ENCODE data around the gene C22orf15.

C22orf15 gene

GRCh38 chr22:23763579-23763945, 772 bp downstream of the C22orf15 start:
- no peak for TF ChIP-seq MAX (IDR thresholded peaks at IDR 0.05)
- no peak for TF ChIP-seq EGR1 (IDR thresholded peaks at IDR 0.05)
- TF ChIP-seq YY1 (IDR thresholded peaks at IDR 0.05; ENCODE audit: low read depth) = no peak
- TF ChIP-seq EP300 (IDR thresholded peaks at IDR 0.05; ENCODE audit: borderline replicate concordance) = no peak
- TF ChIP-seq CREB1 (IDR thresholded peaks at IDR 0.05; ENCODE audit: low read depth) = no peak
- no peak for TF ChIP-seq TCF12 (IDR thresholded peaks at IDR 0.05; ENCODE audit: low read depth)
- TF ChIP-seq REST (IDR thresholded peaks at IDR 0.05; ENCODE audit: low read depth) = no peak
- no peak for TF ChIP-seq TAF1 (IDR thresholded peaks at IDR 0.05; ENCODE audit: low read depth)
- no peak for TF ChIP-seq FOXM1 (IDR thresholded peaks at IDR 0.05; ENCODE audit: borderline replicate concordance, low read depth)
- TF ChIP-seq TEAD4 (IDR thresholded peaks at IDR 0.05) = no peak
- TF ChIP-seq RAD21 (IDR thresholded peaks at IDR 0.05; ENCODE audit: low read depth) = no peak
- no peak for TF ChIP-seq CEBPB (IDR thresholded peaks at IDR 0.05)
- TF ChIP-seq ZBTB7A (IDR thresholded peaks at IDR 0.05; ENCODE audit: low read depth) = no peak
- TF ChIP-seq NFIC (IDR thresholded peaks at IDR 0.05) = no peak
- no peak for TF ChIP-seq USF1 (IDR thresholded peaks at IDR 0.05)

GRCh38 chr22:23763954-23764353, 1.2 kb downstream of the C22orf15 start:
- TF ChIP-seq TAF1 (IDR thresholded peaks at IDR 0.05; ENCODE audit: low read depth) (no peak), MAX (IDR thresholded peaks at IDR 0.05) (no peak), TCF12 (IDR thresholded peaks at IDR 0.05; ENCODE audit: low read depth) (no peak), REST (IDR thresholded peaks at IDR 0.05; ENCODE audit: low read depth) (no peak), CREB1 (IDR thresholded peaks at IDR 0.05; ENCODE audit: low read depth) (no peak), EGR1 (IDR thresholded peaks at IDR 0.05) (no peak), USF1 (IDR thresholded peaks at IDR 0.05) (no peak), NFIC (IDR thresholded peaks at IDR 0.05) (no peak), YY1 (IDR thresholded peaks at IDR 0.05; ENCODE audit: low read depth) (no peak), RAD21 (IDR thresholded peaks at IDR 0.05; ENCODE audit: low read depth) (no peak), EP300 (IDR thresholded peaks at IDR 0.05; ENCODE audit: borderline replicate concordance) (no peak), CEBPB (IDR thresholded peaks at IDR 0.05) (no peak), ZBTB7A (IDR thresholded peaks at IDR 0.05; ENCODE audit: low read depth) (no peak), TEAD4 (IDR thresholded peaks at IDR 0.05) (no peak), FOXM1 (IDR thresholded peaks at IDR 0.05; ENCODE audit: borderline replicate concordance, low read depth) (no peak)

GRCh38 chr22:23764899-23765881, 2.4 kb downstream of the C22orf15 start:
- TF ChIP-seq TEAD4 (IDR thresholded peaks at IDR 0.05) = no peak
- TF ChIP-seq NFIC (IDR thresholded peaks at IDR 0.05) = no peak
- TF ChIP-seq ZBTB7A (IDR thresholded peaks at IDR 0.05; ENCODE audit: low read depth) = no peak
- TF ChIP-seq EP300 (IDR thresholded peaks at IDR 0.05; ENCODE audit: borderline replicate concordance) = no peak
- TF ChIP-seq USF1 (IDR thresholded peaks at IDR 0.05) = no peak
- TF ChIP-seq YY1 (IDR thresholded peaks at IDR 0.05; ENCODE audit: low read depth) = no peak
- no peak for TF ChIP-seq RAD21 (IDR thresholded peaks at IDR 0.05; ENCODE audit: low read depth)
- TF ChIP-seq TCF12 (IDR thresholded peaks at IDR 0.05; ENCODE audit: low read depth) = no peak
- TF ChIP-seq CEBPB (IDR thresholded peaks at IDR 0.05) = no peak
- no peak for TF ChIP-seq CREB1 (IDR thresholded peaks at IDR 0.05; ENCODE audit: low read depth)
- no peak for TF ChIP-seq EGR1 (IDR thresholded peaks at IDR 0.05)
- TF ChIP-seq REST (IDR thresholded peaks at IDR 0.05; ENCODE audit: low read depth) = no peak
- TF ChIP-seq MAX (IDR thresholded peaks at IDR 0.05) = no peak
- TF ChIP-seq FOXM1 (IDR thresholded peaks at IDR 0.05; ENCODE audit: borderline replicate concordance, low read depth) = no peak
